ENCODE measurements around the gene PHACTR3.

PHACTR3 gene

GRCh38 chr20:59664421-59664941 lies 60.1 kb downstream of the PHACTR3 start:
- TF ChIP-seq, protein P1, sequence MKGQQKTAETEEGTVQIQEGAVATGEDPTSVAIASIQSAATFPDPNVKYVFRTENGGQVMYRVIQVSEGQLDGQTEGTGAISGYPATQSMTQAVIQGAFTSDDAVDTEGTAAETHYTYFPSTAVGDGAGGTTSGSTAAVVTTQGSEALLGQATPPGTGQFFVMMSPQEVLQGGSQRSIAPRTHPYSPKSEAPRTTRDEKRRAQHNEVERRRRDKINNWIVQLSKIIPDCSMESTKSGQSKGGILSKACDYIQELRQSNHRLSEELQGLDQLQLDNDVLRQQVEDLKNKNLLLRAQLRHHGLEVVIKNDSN (IDR thresholded peaks at IDR 0.05): no peak
- no peak for TF ChIP-seq ZBTB7A (IDR thresholded peaks at IDR 0.05; ENCODE audit: low read depth)
- TF ChIP-seq, protein P2, sequence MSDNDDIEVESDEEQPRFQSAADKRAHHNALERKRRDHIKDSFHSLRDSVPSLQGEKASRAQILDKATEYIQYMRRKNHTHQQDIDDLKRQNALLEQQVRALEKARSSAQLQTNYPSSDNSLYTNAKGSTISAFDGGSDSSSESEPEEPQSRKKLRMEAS (IDR thresholded peaks at IDR 0.05): no peak
- no peak for TF ChIP-seq TEAD4 (IDR thresholded peaks at IDR 0.05)
- TF ChIP-seq EP300 (IDR thresholded peaks at IDR 0.05; ENCODE audit: borderline replicate concordance): no peak
- no peak for TF ChIP-seq CEBPB (IDR thresholded peaks at IDR 0.05)
- no peak for TF ChIP-seq TCF12 (IDR thresholded peaks at IDR 0.05; ENCODE audit: low read depth)
- no peak for TF ChIP-seq NFIC (IDR thresholded peaks at IDR 0.05)

- TF ChIP-seq TCF12 (IDR thresholded peaks at IDR 0.05; ENCODE audit: low read depth): no peak
- TF ChIP-seq ZBTB7A (IDR thresholded peaks at IDR 0.05; ENCODE audit: low read depth): no peak
- TF ChIP-seq FOXM1 (IDR thresholded peaks at IDR 0.05; ENCODE audit: borderline replicate concordance, low read depth): no peak
- TF ChIP-seq EP300 (IDR thresholded peaks at IDR 0.05; ENCODE audit: borderline replicate concordance): no peak
- TF ChIP-seq, protein P2 (IDR thresholded peaks at IDR 0.05): no peak
- no peak for TF ChIP-seq REST (IDR thresholded peaks at IDR 0.05; ENCODE audit: low read depth)
- no peak for TF ChIP-seq EGR1 (IDR thresholded peaks at IDR 0.05)
- TF ChIP-seq CEBPB (IDR thresholded peaks at IDR 0.05): no peak
- no peak for TF ChIP-seq TAF1 (IDR thresholded peaks at IDR 0.05; ENCODE audit: low read depth)
These were observed 61.6 kb downstream of the PHACTR3 start for GRCh38 chr20:59665656-59666555.

DNA sequence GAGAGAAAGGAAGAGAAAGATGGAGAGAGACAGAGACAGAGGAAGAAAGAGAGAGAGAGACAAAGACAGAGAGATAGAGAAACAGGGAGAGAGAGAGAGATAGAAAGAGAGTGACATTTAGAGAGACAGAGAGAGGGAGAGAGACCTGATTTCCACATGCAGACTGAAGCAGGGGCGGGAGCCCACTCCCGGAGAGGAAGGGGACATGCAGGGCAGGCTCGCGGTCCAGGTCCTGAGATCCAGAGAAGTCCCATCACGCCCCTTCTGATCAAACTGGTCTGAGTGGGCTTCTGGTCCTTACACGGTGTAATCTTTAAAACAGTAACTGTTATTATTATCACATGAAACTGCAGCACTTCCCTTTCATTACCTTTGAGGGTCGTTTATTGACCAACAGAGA lies 62.2 kb downstream of the PHACTR3 start:
- TF ChIP-seq YY1 (IDR thresholded peaks at IDR 0.05; ENCODE audit: low read depth): no peak
- no peak for TF ChIP-seq REST (IDR thresholded peaks at IDR 0.05; ENCODE audit: low read depth)
- TF ChIP-seq, protein P1 (IDR thresholded peaks at IDR 0.05): no peak
- TF ChIP-seq FOXM1 (IDR thresholded peaks at IDR 0.05; ENCODE audit: borderline replicate concordance, low read depth): no peak
- no peak for TF ChIP-seq TAF1 (IDR thresholded peaks at IDR 0.05; ENCODE audit: low read depth)
- TF ChIP-seq CREB1 (IDR thresholded peaks at IDR 0.05; ENCODE audit: low read depth): no peak

DNA sequence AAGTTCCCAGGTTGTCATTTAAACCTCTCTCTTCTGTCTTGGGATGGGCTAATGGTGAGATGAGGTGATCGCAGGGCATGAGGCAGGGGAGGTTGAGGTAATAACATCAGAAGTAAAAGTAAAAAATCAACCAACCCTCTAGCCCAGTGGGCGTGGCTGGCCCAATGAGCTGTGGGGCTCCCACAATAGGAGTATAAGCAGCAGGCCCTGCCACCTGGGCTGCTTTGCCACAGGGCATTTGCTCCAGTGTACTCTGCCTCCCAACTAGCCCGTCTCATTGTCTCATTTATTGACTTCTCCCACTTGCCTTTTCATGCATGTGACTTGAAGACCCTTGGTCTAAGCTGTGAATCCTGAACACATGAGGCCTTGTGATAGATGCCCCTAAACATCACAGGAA lies 62.8 kb downstream of the PHACTR3 start:
- no peak for TF ChIP-seq CEBPB (IDR thresholded peaks at IDR 0.05)
- TF ChIP-seq, protein P1 (IDR thresholded peaks at IDR 0.05): no peak
- no peak for TF ChIP-seq RAD21 (IDR thresholded peaks at IDR 0.05; ENCODE audit: low read depth)
- TF ChIP-seq EGR1 (IDR thresholded peaks at IDR 0.05): no peak
- no peak for TF ChIP-seq ZBTB7A (IDR thresholded peaks at IDR 0.05; ENCODE audit: low read depth)
- no peak for TF ChIP-seq TEAD4 (IDR thresholded peaks at IDR 0.05)
- TF ChIP-seq YY1 (IDR thresholded peaks at IDR 0.05; ENCODE audit: low read depth): no peak
- TF ChIP-seq TCF12 (IDR thresholded peaks at IDR 0.05; ENCODE audit: low read depth): no peak
- TF ChIP-seq FOXM1 (IDR thresholded peaks at IDR 0.05; ENCODE audit: borderline replicate concordance, low read depth): no peak
- TF ChIP-seq, protein P2 (IDR thresholded peaks at IDR 0.05): no peak
- no peak for TF ChIP-seq TAF1 (IDR thresholded peaks at IDR 0.05; ENCODE audit: low read depth)
- TF ChIP-seq NFIC (IDR thresholded peaks at IDR 0.05): no peak
- TF ChIP-seq REST (IDR thresholded peaks at IDR 0.05; ENCODE audit: low read depth): no peak
- TF ChIP-seq EP300 (IDR thresholded peaks at IDR 0.05; ENCODE audit: borderline replicate concordance): no peak

Measured in Ishikawa (cell line).